ENCODE results near the gene RSPO4. TPM values are rescaled to one million over a fixed set of nuclear protein-coding genes. Genes with fewer than 3 reads are reported as not detected.

Gene RSPO4
- polyA plus RNA-seq, 1 donor: 0.28 TPM

GRCh38 chr20:922781-923180 lies 79.3 kb downstream of the RSPO4 start:
- H3K9me3 ChIP-seq (ENCODE audit: control insufficient read depth, low read depth, low read length): no peaks in the 10 kb centered on the region
- no peaks in the 10 kb centered on the region for H3K36me3 ChIP-seq (ENCODE audit: control insufficient read depth, insufficient read depth, low read length)
- WGBS (ENCODE audit: insufficient coverage, low lambda C conversion rate): no CpG with 5 or more reads among the region's 4 CpGs
- H3K4me3 ChIP-seq (ENCODE audit: low read length): no peak overlapping the region
- DNase-seq: no peak
- H3K4me1 ChIP-seq (ENCODE audit: control insufficient read depth, insufficient read depth, low read length): peaks cover 5% of the 10 kb centered on the region
- peaks cover 10% of the 10 kb centered on the region for H3K27me3 ChIP-seq (ENCODE audit: control insufficient read depth, insufficient read depth, low read length)
- H3K27ac ChIP-seq (ENCODE audit: low read length): no peak overlapping the region

- Histone ChIP-seq H3K9me3 (ENCODE audit: control insufficient read depth, low read depth, low read length) (no peaks in the 10 kb centered on the region), H3K27me3 (ENCODE audit: control insufficient read depth, insufficient read depth, low read length) (peaks cover 10% of the 10 kb centered on the region), H3K27ac (ENCODE audit: low read length) (no peak overlapping the region), H3K4me3 (ENCODE audit: low read length) (no peak overlapping the region), H3K36me3 (ENCODE audit: control insufficient read depth, insufficient read depth, low read length) (no peaks in the 10 kb centered on the region), H3K4me1 (ENCODE audit: control insufficient read depth, insufficient read depth, low read length) (peaks cover 5% of the 10 kb centered on the region)
- no peak for DNase-seq
- WGBS (ENCODE audit: insufficient coverage, low lambda C conversion rate): no CpG with 5 or more reads among the region's 5 CpGs
These were observed 81.0 kb downstream of the RSPO4 start for GRCh38 chr20:921068-921467.

- Histone ChIP-seq H3K9me3 (ENCODE audit: control insufficient read depth, low read depth, low read length) (no peaks in the 10 kb centered on the region), H3K27me3 (ENCODE audit: control insufficient read depth, insufficient read depth, low read length) (peaks cover 17% of the 10 kb centered on the region), H3K36me3 (ENCODE audit: control insufficient read depth, insufficient read depth, low read length) (no peaks in the 10 kb centered on the region), H3K27ac (ENCODE audit: low read length) (no peak overlapping the region), H3K4me3 (ENCODE audit: low read length) (no peak overlapping the region), H3K4me1 (ENCODE audit: control insufficient read depth, insufficient read depth, low read length) (peaks cover 5% of the 10 kb centered on the region)
- DNase-seq: no peak
- WGBS (ENCODE audit: insufficient coverage, low lambda C conversion rate): no CpG with 5 or more reads among the region's 4 CpGs
These were observed 81.8 kb downstream of the RSPO4 start for GRCh38 chr20:920311-920710.

- peaks cover 2% of the 10 kb centered on the region for H3K4me1 ChIP-seq (ENCODE audit: control insufficient read depth, insufficient read depth, low read length)
- no peak overlapping the region for H3K27ac ChIP-seq (ENCODE audit: low read length)
- H3K9me3 ChIP-seq (ENCODE audit: control insufficient read depth, low read depth, low read length): no peaks in the 10 kb centered on the region
- WGBS (ENCODE audit: insufficient coverage, low lambda C conversion rate): 47% methylated on average over 2 of the region's 5 CpGs
- no peaks in the 10 kb centered on the region for H3K36me3 ChIP-seq (ENCODE audit: control insufficient read depth, insufficient read depth, low read length)
- no peak overlapping the region for H3K4me3 ChIP-seq (ENCODE audit: low read length)
- DNase-seq: no peak
- peaks cover 21% of the 10 kb centered on the region for H3K27me3 ChIP-seq (ENCODE audit: control insufficient read depth, insufficient read depth, low read length)
These were observed 82.6 kb downstream of the RSPO4 start for GRCh38 chr20:919491-919916.

GRCh38 chr20:917416-917815 lies 84.7 kb downstream of the RSPO4 start:
- no peaks in the 10 kb centered on the region for H3K36me3 ChIP-seq (ENCODE audit: control insufficient read depth, insufficient read depth, low read length)

GRCh38 chr20:916825-917224 lies 85.3 kb downstream of the RSPO4 start:
- no peak for DNase-seq

More at GRCh38 chr20:917416-917815, 84.7 kb downstream of the RSPO4 start:
- Histone ChIP-seq H3K27me3 (ENCODE audit: control insufficient read depth, insufficient read depth, low read length) (peaks cover 29% of the 10 kb centered on the region), H3K9me3 (ENCODE audit: control insufficient read depth, low read depth, low read length) (no peaks in the 10 kb centered on the region), H3K4me1 (ENCODE audit: control insufficient read depth, insufficient read depth, low read length) (no peaks in the 10 kb centered on the region), H3K4me3 (ENCODE audit: low read length) (no peak overlapping the region), H3K27ac (ENCODE audit: low read length) (no peak overlapping the region)
- no peak for DNase-seq
- 80% methylated on average over 1 of the region's 4 CpGs for WGBS (ENCODE audit: insufficient coverage, low lambda C conversion rate)

GRCh38 chr20:916125-916799 lies 85.8 kb downstream of the RSPO4 start, which contains the start of gene ANGPT4:
Gene ANGPT4 (minus strand): TSS chr20:916334. CDS start chr20:916214, 120 bp downstream.
- H3K9me3 ChIP-seq (ENCODE audit: control insufficient read depth, low read depth, low read length): no peaks in the 10 kb centered on the region
- no peaks in the 10 kb centered on the region for H3K36me3 ChIP-seq (ENCODE audit: control insufficient read depth, insufficient read depth, low read length)
- no peak within 1 kb of the TSS for H3K27ac ChIP-seq (ENCODE audit: low read length)
- H3K27me3 ChIP-seq (ENCODE audit: control insufficient read depth, insufficient read depth, low read length): peaks cover 29% of the 10 kb centered on the region
- DNase-seq: no peak
- H3K4me3 ChIP-seq (ENCODE audit: low read length): no peak within 1 kb of the TSS
- no CpG with 5 or more reads among the region's 18 CpGs for WGBS (ENCODE audit: insufficient coverage, low lambda C conversion rate)
- H3K4me1 ChIP-seq (ENCODE audit: control insufficient read depth, insufficient read depth, low read length): no peaks in the 10 kb centered on the region

More at GRCh38 chr20:916825-917224, 85.3 kb downstream of the RSPO4 start:
- Histone ChIP-seq H3K27me3 (ENCODE audit: control insufficient read depth, insufficient read depth, low read length) (peaks cover 29% of the 10 kb centered on the region), H3K4me3 (ENCODE audit: low read length) (no peak overlapping the region), H3K9me3 (ENCODE audit: control insufficient read depth, low read depth, low read length) (no peaks in the 10 kb centered on the region), H3K4me1 (ENCODE audit: control insufficient read depth, insufficient read depth, low read length) (no peaks in the 10 kb centered on the region), H3K36me3 (ENCODE audit: control insufficient read depth, insufficient read depth, low read length) (no peaks in the 10 kb centered on the region), H3K27ac (ENCODE audit: low read length) (no peak overlapping the region)
- no CpG with 5 or more reads among the region's 5 CpGs for WGBS (ENCODE audit: insufficient coverage, low lambda C conversion rate)

GRCh38 chr20:914727-915498 lies 87.2 kb downstream of the RSPO4 start:
- WGBS (ENCODE audit: insufficient coverage, low lambda C conversion rate): 78% methylated on average over 4 of the region's 15 CpGs
- Histone ChIP-seq H3K36me3 (ENCODE audit: control insufficient read depth, insufficient read depth, low read length) (no peaks in the 10 kb centered on the region), H3K9me3 (ENCODE audit: control insufficient read depth, low read depth, low read length) (no peaks in the 10 kb centered on the region)

GRCh38 chr20:913306-913849 lies 88.7 kb downstream of the RSPO4 start:
- peaks cover 33% of the 10 kb centered on the region for H3K27me3 ChIP-seq (ENCODE audit: control insufficient read depth, insufficient read depth, low read length)

More at GRCh38 chr20:914727-915498, 87.2 kb downstream of the RSPO4 start:
- Histone ChIP-seq H3K27ac (ENCODE audit: low read length) (no peak overlapping the region), H3K4me1 (ENCODE audit: control insufficient read depth, insufficient read depth, low read length) (no peaks in the 10 kb centered on the region), H3K27me3 (ENCODE audit: control insufficient read depth, insufficient read depth, low read length) (peaks cover 34% of the 10 kb centered on the region), H3K4me3 (ENCODE audit: low read length) (no peak overlapping the region)
- DNase-seq: no peak

GRCh38 chr20:911882-912600 lies 90.1 kb downstream of the RSPO4 start:
- Histone ChIP-seq H3K4me1 (ENCODE audit: control insufficient read depth, insufficient read depth, low read length) (no peaks in the 10 kb centered on the region), H3K4me3 (ENCODE audit: low read length) (no peak overlapping the region), H3K27ac (ENCODE audit: low read length) (no peak overlapping the region), H3K36me3 (ENCODE audit: control insufficient read depth, insufficient read depth, low read length) (no peaks in the 10 kb centered on the region), H3K9me3 (ENCODE audit: control insufficient read depth, low read depth, low read length) (no peaks in the 10 kb centered on the region), H3K27me3 (ENCODE audit: control insufficient read depth, insufficient read depth, low read length) (peaks cover 31% of the 10 kb centered on the region)
- no CpG with 5 or more reads among the region's 5 CpGs for WGBS (ENCODE audit: insufficient coverage, low lambda C conversion rate)
- no peak for DNase-seq

More at GRCh38 chr20:913306-913849, 88.7 kb downstream of the RSPO4 start:
- Histone ChIP-seq H3K9me3 (ENCODE audit: control insufficient read depth, low read depth, low read length) (no peaks in the 10 kb centered on the region), H3K4me3 (ENCODE audit: low read length) (no peak overlapping the region), H3K36me3 (ENCODE audit: control insufficient read depth, insufficient read depth, low read length) (no peaks in the 10 kb centered on the region), H3K27ac (ENCODE audit: low read length) (no peak overlapping the region), H3K4me1 (ENCODE audit: control insufficient read depth, insufficient read depth, low read length) (no peaks in the 10 kb centered on the region)
- DNase-seq: no peak
- no CpG with 5 or more reads among the region's 5 CpGs for WGBS (ENCODE audit: insufficient coverage, low lambda C conversion rate)

All from large intestine (tissue), 3 donors.